NCI-H146 treated with DMSO at 0.1 percent for 48 hours (cell line): ENCODE data around the gene CCDC3.

Source experiments
- DNase-seq: peaks from one replicate; lab custom pipeline; 2025; ENCODE audit not compliant: unreplicated experiment; lab: John Stamatoyannopoulos, UW

Gene CCDC3

DNA sequence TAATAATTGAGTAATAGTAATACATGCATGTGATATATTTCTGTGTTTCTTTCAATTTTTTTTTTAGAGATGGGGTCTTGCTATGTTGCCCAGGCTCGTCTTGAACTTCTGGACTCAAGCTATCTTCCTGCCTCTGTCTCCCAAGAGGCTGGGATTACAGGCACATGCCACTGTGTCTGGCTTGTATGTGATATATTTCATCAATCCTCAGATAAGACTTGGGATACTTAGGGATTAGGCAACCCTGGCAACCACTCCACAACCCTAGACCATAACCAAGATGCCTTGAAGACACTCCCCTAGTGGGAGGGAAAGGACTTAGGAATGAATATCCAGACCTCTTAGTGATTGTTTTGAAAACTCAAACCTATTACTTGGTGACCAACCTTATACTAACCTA is 154.8 kb downstream of the CCDC3 start:
- no peak for DNase-seq
